Smooth muscle cell of bladder (primary cell): Measurements from ENCODE around the gene GYS1. TPM values are rescaled to one million over a fixed set of nuclear protein-coding genes. Genes with fewer than 3 reads are reported as not detected.

Experiments used
- total RNA-seq: library from RNA; depleted of rRNA; stranded (reverse); fragments of >200 nt; gene quantifications from 2 replicates; pipeline ENCODE4 v1.2.3, GENCODE V29; 2014

GYS1 gene
- total RNA-seq = 29.0 and 45.9 TPM in 2 replicates

GRCh38 chr19:48993175-48994034 lies at the start of gene GYS1, which contains the start of gene RUVBL2:
GYS1 (minus strand) TSS chr19:48993309; CDS start chr19:48993112, 197 bp downstream.
RUVBL2 (plus strand) TSS chr19:48993887; CDS start chr19:48993912, 25 bp downstream.

GRCh38 chr19:49036815-49037214 lies 43.7 kb upstream of the GYS1 start, which contains the start of gene CGB1:
CGB1 (minus strand) TSS chr19:49036895; CDS start chr19:49036711, 184 bp downstream.

GRCh38 chr19:49031642-49032301 lies 38.7 kb upstream of the GYS1 start, which contains the start of gene CGB2:
CGB2 (plus strand) TSS chr19:49031890; CDS start chr19:49032096, 206 bp downstream.

GRCh38 chr19:49024233-49024632 lies 31.1 kb upstream of the GYS1 start, which contains the start of gene CGB3:
CGB3 (minus strand) TSS chr19:49024333; CDS start chr19:49023971, 362 bp downstream.

GRCh38 chr19:49017041-49017665 lies 24.0 kb upstream of the GYS1 start, which contains the start of gene LHB:
LHB (minus strand) TSS chr19:49017091; CDS start chr19:49017081, 10 bp downstream.

GRCh38 chr19:48965040-48965805 lies 27.9 kb downstream of the GYS1 start, which contains the start of gene FTL:
FTL (plus strand) TSS chr19:48965309; CDS start chr19:48965508, 199 bp downstream.

GRCh38 chr19:48954595-48955307 lies 38.4 kb downstream of the GYS1 start, which contains the start of gene BAX:
BAX (plus strand) TSS chr19:48954875; CDS start chr19:48954929, 54 bp downstream.

GRCh38 chr19:48933382-48933932 lies 59.7 kb downstream of the GYS1 start, which contains the start of gene DHDH:
DHDH (plus strand) TSS chr19:48933699; CDS start chr19:48933722, 23 bp downstream.

Other genes starting within 250 kb of the GYS1 start
- not detected in 2 replicates for gene IZUMO1, start 246.4 kb downstream of the GYS1 start, total RNA-seq
- 0.28 TPM in 2 replicates for gene FUT1, start 240.7 kb downstream of the GYS1 start, total RNA-seq
- 0.14 and 0.28 TPM in 2 replicates for gene FGF21, start 237.8 kb downstream of the GYS1 start, total RNA-seq
- 26.6 and 28.4 TPM in 2 replicates for gene BCAT2, start 182.3 kb downstream of the GYS1 start, total RNA-seq
- 6.8 and 7.3 TPM in 2 replicates for gene HSD17B14, start 156.8 kb downstream of the GYS1 start, total RNA-seq
- 6.5 and 10.6 TPM in 2 replicates for gene PLEKHA4, start 124.7 kb downstream of the GYS1 start, total RNA-seq
- 51.6 and 53.1 TPM in 2 replicates for gene PPP1R15A, start 120.9 kb downstream of the GYS1 start, total RNA-seq
- gene TULP2, start 94.6 kb downstream of the GYS1 start, total RNA-seq = 0.28 and 0.55 TPM in 2 replicates
- gene NUCB1, start 93.0 kb downstream of the GYS1 start, total RNA-seq = 117 and 149 TPM in 2 replicates
- gene DHDH, start 59.6 kb downstream of the GYS1 start, total RNA-seq = 0.14 and 0.18 TPM in 2 replicates
- 77.2 and 141 TPM in 2 replicates for gene BAX, start 38.4 kb downstream of the GYS1 start, total RNA-seq
- gene FTL, start 28.0 kb downstream of the GYS1 start, total RNA-seq = 5,813 and 7,581 TPM in 2 replicates
- 201 and 206 TPM in 2 replicates for gene RUVBL2, start 578 bp upstream of the GYS1 start, total RNA-seq
- gene LHB, start 23.8 kb upstream of the GYS1 start, total RNA-seq = not detected in 2 replicates
- not detected in 2 replicates for gene CGB3, start 31.0 kb upstream of the GYS1 start, total RNA-seq
- gene CGB2, start 38.6 kb upstream of the GYS1 start, total RNA-seq = not detected in 2 replicates
- gene CGB1, start 43.6 kb upstream of the GYS1 start, total RNA-seq = not detected in 2 replicates
- not detected in 2 replicates for gene CGB5, start 50.5 kb upstream of the GYS1 start, total RNA-seq
- not detected in 2 replicates for gene CGB8, start 55.8 kb upstream of the GYS1 start, total RNA-seq
- 0.09 and 0.14 TPM in 2 replicates for gene CGB7, start 64.4 kb upstream of the GYS1 start, total RNA-seq
- not detected in 2 replicates for gene NTF4, start 71.5 kb upstream of the GYS1 start, total RNA-seq
- not detected in 2 replicates for gene KCNA7, start 79.4 kb upstream of the GYS1 start, total RNA-seq
- gene SNRNP70, start 92.1 kb upstream of the GYS1 start, total RNA-seq = 106 and 162 TPM in 2 replicates
- gene LIN7B, start 121.1 kb upstream of the GYS1 start, total RNA-seq = 8.9 and 11.0 TPM in 2 replicates
- gene C19orf73, start 125.8 kb upstream of the GYS1 start, total RNA-seq = 0.28 and 0.83 TPM in 2 replicates
- 1.4 and 1.6 TPM in 2 replicates for gene PPFIA3, start 126.2 kb upstream of the GYS1 start, total RNA-seq
- 0.09 TPM in 1 of 2 replicates, not detected in the other for gene HRC, start 162.1 kb upstream of the GYS1 start, total RNA-seq
- 9.1 and 16.5 TPM in 2 replicates for gene TRPM4, start 164.5 kb upstream of the GYS1 start, total RNA-seq